Thymus (tissue), 11 donors: ENCODE results near the gene MITF. TPM values are rescaled to one million over a fixed set of nuclear protein-coding genes. Genes with fewer than 3 reads are reported as not detected.

Experiments used
- DNase-seq, 9 donors: peaks; one replicate each; pipeline ENCODE4 v3.0.0-alpha.2; 2013; ENCODE audit warnings: low spot score in 9 of 9, low read depth in 6 of 9, missing footprints in 1 of 9
- H3K27ac ChIP-seq, 2 donors: one replicate each; pipeline ENCODE4 v1.5.1; 2013; ENCODE audit warnings: control low read depth in 1 of 2, low read depth in 1 of 2, low read length in 1 of 2, mild to moderate bottlenecking in 1 of 2, moderate library complexity in 1 of 2
- H3K27me3 ChIP-seq, 2 donors: one replicate each; pipeline ENCODE4 v1.5.1; 2013; ENCODE audit warnings: low read length in 1 of 2; ENCODE audit not compliant: control insufficient read depth in 2 of 2, insufficient read depth in 1 of 2
- H3K36me3 ChIP-seq, 2 donors: one replicate each; pipeline ENCODE4 v1.5.1; 2013; ENCODE audit warnings: low read length in 1 of 2, mild to moderate bottlenecking in 1 of 2, moderate library complexity in 1 of 2; ENCODE audit not compliant: control insufficient read depth in 2 of 2, insufficient read depth in 2 of 2
- H3K4me1 ChIP-seq, 2 donors: one replicate each; pipeline ENCODE4 v1.5.1; 2013; ENCODE audit warnings: low read length in 2 of 2; ENCODE audit not compliant: control insufficient read depth in 2 of 2, insufficient read depth in 2 of 2
- H3K4me3 ChIP-seq, 2 donors: one replicate each; pipeline ENCODE4 v1.5.1; 2013; ENCODE audit warnings: low read length in 2 of 2, control low read depth in 1 of 2, mild to moderate bottlenecking in 1 of 2
- H3K9me3 ChIP-seq, 2 donors: one replicate each; pipeline ENCODE4 v1.5.1; 2013; ENCODE audit warnings: low read length in 1 of 2, mild to moderate bottlenecking in 1 of 2; ENCODE audit not compliant: control insufficient read depth in 2 of 2, insufficient read depth in 1 of 2
- WGBS: extraction: QIAGEN DNeasy Blood & Tissue Kit; methylation state at CpG from one replicate; pipeline ENCODE4 v1.1.7; 2013; 5-methylcytosine and 5-hydroxymethylcytosine counted together
- polyA plus RNA-seq: library from polyadenylated mRNA; stranded (reverse); fragments of 200-250 nt; gene quantifications from one replicate; pipeline ENCODE4 v1.2.3, GENCODE V29; 2013
- total RNA-seq: library from RNA; stranded (reverse); fragments of 120-200 nt; gene quantifications from one replicate; pipeline ENCODE4 v1.2.4, GENCODE V29; 2013
- donor health status: healthy.

The MITF gene
- total and polyA plus RNA-seq, 2 donors = 3.2 to 4.8 TPM

DNA sequence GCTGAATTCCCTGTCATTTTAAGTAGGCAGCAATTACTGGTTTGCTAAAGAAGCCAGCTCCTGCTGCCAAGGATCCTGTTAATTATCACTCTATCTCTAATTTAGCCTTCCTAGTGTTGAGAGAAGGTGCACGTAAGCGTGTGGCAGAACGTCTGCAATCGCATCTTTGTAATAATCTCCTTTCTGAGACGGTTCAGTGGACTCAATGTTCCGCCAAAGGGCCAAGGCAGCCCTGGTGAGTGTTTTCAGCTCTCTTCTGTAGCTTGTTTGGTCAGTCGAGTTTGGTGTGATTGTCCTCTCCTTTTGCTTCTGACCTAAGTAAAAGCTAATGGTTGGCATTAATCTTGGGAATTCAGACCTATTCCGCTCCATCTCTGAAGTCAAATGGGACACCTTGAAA lies 24.2 kb downstream of the MITF start:
- Histone ChIP-seq H3K27ac (no peak overlapping the region), H3K36me3 (no peaks in the 10 kb centered on the region), H3K27me3 (no peaks in the 10 kb centered on the region), H3K4me1 (no peaks in the 10 kb centered on the region), H3K9me3 (no peaks in the 10 kb centered on the region), H3K4me3 (no peak overlapping the region)
- WGBS = 93% methylated on average over 8 of the region's 8 CpGs
- DNase-seq = no peak

DNA sequence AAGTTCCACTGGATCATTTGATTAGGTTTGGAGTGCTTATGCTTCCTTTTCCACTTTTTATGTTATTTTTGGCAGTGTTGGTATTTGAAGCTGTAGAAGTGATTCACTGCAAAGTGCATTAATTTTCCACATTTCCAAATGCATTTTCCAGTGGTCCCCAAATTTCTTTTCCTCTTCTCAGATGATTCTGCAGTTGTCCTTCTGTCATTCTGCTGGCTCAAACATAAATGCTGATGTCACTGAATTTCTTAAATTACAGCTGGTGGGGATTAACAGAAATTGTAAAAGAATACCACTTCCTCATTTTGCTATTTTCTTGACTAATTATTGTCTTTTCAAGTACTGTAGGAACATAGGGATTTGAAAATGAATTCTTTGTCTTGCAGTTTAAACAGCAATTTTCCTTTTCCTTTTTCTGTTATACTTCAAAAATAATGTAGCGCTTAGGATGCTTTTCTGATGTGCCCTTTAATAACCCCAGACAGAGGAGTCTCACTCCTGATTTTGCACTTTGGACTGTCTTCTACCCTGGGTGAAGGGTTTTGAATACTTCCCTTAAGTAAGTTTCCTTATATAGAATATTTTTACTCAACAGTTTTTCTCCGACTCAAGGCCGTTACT lies 25.0 kb downstream of the MITF start:
- Histone ChIP-seq H3K27me3 (no peaks in the 10 kb centered on the region), H3K4me1 (no peaks in the 10 kb centered on the region), H3K4me3 (no peak overlapping the region), H3K9me3 (no peaks in the 10 kb centered on the region), H3K27ac (no peak overlapping the region), H3K36me3 (no peaks in the 10 kb centered on the region)
- no peak for DNase-seq
- WGBS = 62% methylated on average over 3 of the region's 3 CpGs

- WGBS = 93% methylated on average over 3 of the region's 3 CpGs
- H3K9me3 ChIP-seq = no peaks in the 10 kb centered on the region
- no peaks in the 10 kb centered on the region for H3K4me1 ChIP-seq
- no peaks in the 10 kb centered on the region for H3K36me3 ChIP-seq
- H3K4me3 ChIP-seq = no peak overlapping the region
- no peak overlapping the region for H3K27ac ChIP-seq
- no peak for DNase-seq
- H3K27me3 ChIP-seq = no peaks in the 10 kb centered on the region
Observed at GRCh38 chr3:69764861-69765260, 25.6 kb downstream of the MITF start.

GRCh38 chr3:69766638-69767037 lies 27.4 kb downstream of the MITF start:
- H3K4me3 ChIP-seq = no peak overlapping the region
- 96% methylated on average over 3 of the region's 3 CpGs for WGBS
- no peaks in the 10 kb centered on the region for H3K27me3 ChIP-seq
- H3K27ac ChIP-seq = no peak overlapping the region
- H3K4me1 ChIP-seq = no peaks in the 10 kb centered on the region
- no peak for DNase-seq
- no peaks in the 10 kb centered on the region for H3K36me3 ChIP-seq
- H3K9me3 ChIP-seq = no peaks in the 10 kb centered on the region

GRCh38 chr3:69767571-69767970 lies 28.3 kb downstream of the MITF start:
- no peaks in the 10 kb centered on the region for H3K4me1 ChIP-seq

GRCh38 chr3:69768438-69768837 lies 29.2 kb downstream of the MITF start:
- Histone ChIP-seq H3K36me3 (no peaks in the 10 kb centered on the region), H3K27me3 (no peaks in the 10 kb centered on the region), H3K4me3 (no peak overlapping the region), H3K4me1 (no peaks in the 10 kb centered on the region), H3K9me3 (no peaks in the 10 kb centered on the region), H3K27ac (no peak overlapping the region)
- whole genome bisulfite sequencing = 99% methylated on average over 2 of the region's 2 CpGs
- no peak for DNase-seq

More at GRCh38 chr3:69767571-69767970, 28.3 kb downstream of the MITF start:
- Histone ChIP-seq H3K27me3 (no peaks in the 10 kb centered on the region), H3K4me3 (no peak overlapping the region), H3K9me3 (no peaks in the 10 kb centered on the region), H3K36me3 (no peaks in the 10 kb centered on the region), H3K27ac (no peak overlapping the region)
- 93% methylated on average over 5 of the region's 5 CpGs for WGBS
- DNase-seq = no peak

DNA sequence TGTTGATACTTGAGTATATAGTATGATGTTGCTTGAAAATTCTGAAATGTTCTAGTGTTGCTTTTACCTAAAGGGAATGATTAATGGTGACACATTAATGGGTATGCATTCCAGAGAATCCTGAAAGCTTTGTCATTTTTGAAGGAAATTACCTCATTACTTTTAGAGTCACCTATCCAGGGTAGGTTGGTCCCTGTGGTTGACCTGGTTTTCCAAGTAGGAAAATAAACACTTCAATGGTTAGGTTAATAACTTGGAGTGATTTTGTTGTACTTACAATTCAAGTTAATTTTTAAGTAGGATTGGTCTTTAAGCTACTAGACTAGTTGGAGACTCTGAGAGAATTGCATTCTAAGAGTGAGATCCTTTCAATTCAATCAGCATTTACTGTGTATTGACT lies 31.0 kb downstream of the MITF start:
- no peak for DNase-seq
- no peaks in the 10 kb centered on the region for H3K4me1 ChIP-seq
- H3K4me3 ChIP-seq = no peak overlapping the region
- H3K27ac ChIP-seq = no peak overlapping the region
- H3K36me3 ChIP-seq = no peaks in the 10 kb centered on the region
- H3K9me3 ChIP-seq = no peaks in the 10 kb centered on the region
- no peaks in the 10 kb centered on the region for H3K27me3 ChIP-seq

DNA sequence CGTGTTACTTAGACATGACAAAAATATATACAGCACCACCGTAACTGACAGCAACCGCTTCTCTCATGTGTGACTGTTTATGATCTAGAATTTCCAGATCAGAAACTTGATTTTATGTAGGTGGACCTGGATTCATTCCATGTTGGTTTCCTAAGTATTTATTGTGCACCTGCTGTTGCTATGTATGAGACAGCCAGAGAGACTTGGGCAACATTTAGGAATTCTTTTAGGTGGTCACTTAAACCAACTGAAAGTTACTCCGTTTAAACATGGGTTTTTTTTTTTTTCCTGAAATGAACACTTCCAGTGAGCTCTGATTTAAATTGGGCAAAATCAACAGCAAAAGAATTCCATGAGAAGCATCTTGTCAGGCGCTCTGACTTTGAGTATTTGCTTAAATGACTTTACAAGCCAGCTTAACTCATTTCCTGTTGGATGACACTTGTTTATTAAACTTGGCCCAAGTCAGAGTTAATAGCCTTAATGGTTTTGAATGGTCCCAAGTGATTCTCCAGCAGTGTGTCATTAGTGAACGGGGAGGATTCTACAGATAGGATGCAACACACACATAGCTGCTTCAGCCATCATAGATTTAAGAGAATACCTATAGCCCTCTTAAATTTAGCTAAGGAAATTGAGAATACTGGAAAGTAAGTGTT lies 31.8 kb downstream of the MITF start:
- Histone ChIP-seq H3K4me3 (no peak overlapping the region), H3K36me3 (no peaks in the 10 kb centered on the region), H3K9me3 (no peaks in the 10 kb centered on the region), H3K27me3 (no peaks in the 10 kb centered on the region), H3K27ac (no peak overlapping the region), H3K4me1 (no peaks in the 10 kb centered on the region)
- no peak for DNase-seq
- WGBS = 94% methylated on average over 6 of the region's 6 CpGs

- 84% methylated on average over 2 of the region's 2 CpGs for WGBS
Observed at GRCh38 chr3:69772152-69772867, 33.0 kb downstream of the MITF start.

More at GRCh38 chr3:69772152-69772867, 33.0 kb downstream of the MITF start:
- Histone ChIP-seq H3K9me3 (no peaks in the 10 kb centered on the region), H3K27ac (no peak overlapping the region), H3K36me3 (no peaks in the 10 kb centered on the region), H3K4me3 (no peak overlapping the region), H3K27me3 (no peaks in the 10 kb centered on the region), H3K4me1 (no peaks in the 10 kb centered on the region)
- no peak for DNase-seq
